HG02970 (cell line): ENCODE data around the gene ATG5.

Source experiments
- ATAC-seq: cut with Tn5 transposase; IDR thresholded peaks from one replicate; pipeline ENCODE4 v1.9.1; 2021; ENCODE audit warnings: mild to moderate bottlenecking, moderate library complexity, moderate number of reproducible peaks; ENCODE audit not compliant: unreplicated experiment, low FRiP score

The ATG5 gene

DNA sequence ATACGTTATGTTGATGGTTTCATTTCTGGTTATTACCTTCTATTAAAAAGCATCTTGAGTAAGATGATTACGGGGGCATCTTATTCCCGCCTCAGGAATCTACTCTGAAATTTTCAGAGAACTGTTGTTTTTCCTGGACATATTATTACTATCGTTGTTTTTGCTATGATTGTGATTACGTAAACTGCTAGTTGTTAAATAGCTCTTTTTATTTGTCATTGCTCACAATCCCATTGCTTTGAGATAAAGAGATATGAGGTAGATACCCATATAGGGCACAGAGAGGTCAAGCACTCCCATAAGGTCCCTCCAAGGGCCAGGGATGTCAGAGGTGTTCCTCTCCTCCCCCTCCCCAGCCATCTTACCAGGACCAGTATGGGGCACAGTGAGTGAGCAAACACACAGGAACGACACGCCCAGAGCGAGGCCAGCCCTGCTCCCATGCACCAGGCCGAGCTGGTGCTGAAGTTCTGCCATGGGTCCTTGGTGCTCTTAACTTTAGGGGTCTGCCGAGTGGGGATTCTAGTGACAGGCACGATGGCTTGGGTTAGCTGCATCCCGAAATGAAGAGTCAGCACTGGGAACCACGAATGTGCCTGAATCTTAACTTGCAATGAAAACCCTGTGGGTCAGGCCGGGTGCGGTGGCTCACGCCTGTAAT, 189.5 kb downstream of the ATG5 start:
- ATAC-seq: no peak

DNA sequence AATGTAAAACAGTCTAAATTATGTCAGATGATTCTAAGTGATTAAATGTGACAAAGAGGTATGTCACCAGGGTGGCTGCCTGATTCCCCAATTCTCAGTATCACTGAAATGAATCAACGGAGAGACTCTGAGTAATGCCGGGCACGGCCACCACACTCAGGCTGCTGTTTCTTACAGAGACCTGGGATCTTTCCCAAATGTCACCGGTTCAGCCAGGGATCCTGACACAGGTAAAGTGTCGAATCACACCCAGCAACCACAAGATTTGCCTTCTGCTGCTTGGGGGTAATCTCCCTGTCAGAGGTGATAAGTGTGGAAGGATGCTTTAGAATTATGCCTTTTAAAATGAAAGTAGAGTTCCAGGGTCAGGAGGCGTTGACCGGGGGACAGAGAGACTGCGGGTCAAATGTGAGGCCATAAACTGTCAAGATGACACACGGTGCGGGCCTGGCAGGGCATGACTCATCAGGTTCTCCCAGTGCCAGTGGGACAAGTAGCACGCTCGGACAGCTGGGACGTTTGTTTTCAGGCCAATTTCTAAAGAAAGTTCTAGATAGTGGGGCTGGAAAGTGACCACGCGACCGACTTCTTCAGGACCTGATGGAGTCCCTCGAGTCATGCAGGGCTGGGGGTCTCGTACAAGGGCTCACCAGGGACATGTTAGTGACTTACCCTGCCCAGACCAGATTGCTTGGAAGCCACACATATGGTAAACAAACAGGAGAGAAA, 190.5 kb downstream of the ATG5 start:
- ATAC-seq: no peak
